SU-DHL-6 (cell line): Measurements from ENCODE around the gene OLIG1.

Experiments
- H2AFZ ChIP-seq: fragments of 200-600 bp; sonication (generic); 2 replicates; pipeline ENCODE4 v1.6.1; 2014; ENCODE audit warnings: low read depth, mild to moderate bottlenecking, moderate library complexity, mixed read lengths, antibody characterized with exemption, low read length; ENCODE audit not compliant: severe bottlenecking
- H3F3A ChIP-seq: fragments of 200-600 bp; shearing (Covaris generic); 2 replicates; pipeline ENCODE4 v1.6.0; 2016; ENCODE audit warnings: antibody characterized with exemption, mild to moderate bottlenecking; ENCODE audit not compliant: insufficient read depth
- H3K27ac ChIP-seq: fragments of 200-600 bp; sonication (generic); 2 replicates; pipeline ENCODE4 v1.5.1; 2016; ENCODE audit warnings: low read depth, mild to moderate bottlenecking, low read length, moderate library complexity, mixed read lengths
- H3K27me3 ChIP-seq: fragments of 200-600 bp; sonication (generic), shearing (Covaris generic); 2 replicates; pipeline ENCODE4 v1.6.0; 2014; ENCODE audit warnings: mild to moderate bottlenecking, low read length
- H3K36me3 ChIP-seq: fragments of 200-600 bp; sonication (generic); 2 replicates; pipeline ENCODE4 v1.6.1; 2014; ENCODE audit warnings: mild to moderate bottlenecking, low read length, mixed read lengths
- H3K4me2 ChIP-seq: fragments of 300-600, 200-600 bp; shearing (Covaris generic), sonication (generic); 2 replicates; pipeline ENCODE4 v1.6.0; 2014; ENCODE audit warnings: low read length, low read depth, mild to moderate bottlenecking; ENCODE audit not compliant: poor library complexity, severe bottlenecking
- H3K4me3 ChIP-seq: fragments of 200-600 bp; sonication (generic); 2 replicates; pipeline ENCODE4 v1.5.1; 2014; ENCODE audit warnings: antibody characterized with exemption, low read length, mild to moderate bottlenecking, mixed read lengths; ENCODE audit not compliant: insufficient read depth, poor library complexity, severe bottlenecking
- H3K79me2 ChIP-seq: fragments of 200-600 bp; sonication (generic); 2 replicates; pipeline ENCODE4 v1.6.1; 2014; ENCODE audit warnings: mild to moderate bottlenecking, low read length, moderate library complexity; ENCODE audit not compliant: insufficient read depth
- H3K9ac ChIP-seq: fragments of 200-600 bp; sonication (generic); 2 replicates; pipeline ENCODE4 v1.7.0; 2014; ENCODE audit warnings: mild to moderate bottlenecking, low read length
- H3K9me2 ChIP-seq: fragments of 200-600 bp; sonication (generic); replicated peaks from 2 replicates; pipeline ENCODE4 v1.6.1; 2014; ENCODE audit warnings: low read length; ENCODE audit not compliant: insufficient read depth
- H3K9me3 ChIP-seq: fragments of 200-600 bp; sonication (generic); 2 replicates; pipeline ENCODE4 v1.6.1; 2014; ENCODE audit warnings: low read length, mixed read lengths; ENCODE audit not compliant: insufficient read depth
- H4K20me1 ChIP-seq: fragments of 200-600 bp; sonication (generic); 2 replicates; pipeline ENCODE4 v1.6.1; 2014; ENCODE audit warnings: low read depth, mild to moderate bottlenecking, antibody characterized with exemption, low read length, moderate library complexity, mixed read lengths
- EZH2phosphoT487 ChIP-seq: fragments of 200-600 bp; sonication (generic), shearing (Covaris generic); conservative IDR thresholded peaks from 2 replicates; pipeline ENCODE4 v1.6.1; 2018; ENCODE audit warnings: mild to moderate bottlenecking, antibody characterized with exemption, low read length, moderate library complexity, mixed read lengths
- TF ChIP-seq, protein P1 (sequence below): fragments of 200-600 bp; sonication (generic); IDR thresholded peaks from one replicate; pipeline ENCODE4 v1.5.1; 2017; ENCODE audit warnings: antibody characterized with exemption, mild to moderate bottlenecking, low read length, moderate library complexity; ENCODE audit not compliant: insufficient read depth, poor library complexity, severe bottlenecking

The OLIG1 gene

DNA sequence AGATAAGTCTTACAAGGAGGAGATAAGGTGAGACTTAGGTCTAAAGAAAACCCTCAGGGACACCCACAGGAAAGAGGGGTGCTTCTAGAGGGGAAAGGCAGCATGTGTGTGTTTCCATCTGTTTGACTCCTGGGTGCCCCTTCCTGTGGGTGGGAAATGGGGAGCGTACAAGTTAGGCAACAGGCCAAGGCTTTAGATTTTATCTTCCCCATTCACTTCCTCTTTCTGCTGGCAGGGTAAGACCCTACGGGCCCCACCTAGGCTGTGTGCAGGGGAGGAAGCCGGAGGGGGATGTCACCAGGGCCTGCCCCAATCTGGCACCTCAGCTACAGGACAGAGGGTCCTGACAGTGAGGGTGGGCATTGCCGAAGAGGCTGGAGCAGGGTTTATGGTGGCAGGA lies 2.5 kb upstream of the OLIG1 start:
- Histone ChIP-seq H3K27ac (no peak overlapping the region), H3K9me3 (no peaks in the 10 kb centered on the region), H3K4me2 (no peak overlapping the region), H3F3A (no peaks in the 10 kb centered on the region), H3K9ac (no peak overlapping the region), H3K9me2 (no peaks in the 10 kb centered on the region), H4K20me1 (no peaks in the 10 kb centered on the region), H3K4me3 (no peak overlapping the region), H3K27me3 (no peaks in the 10 kb centered on the region), H3K36me3 (no peaks in the 10 kb centered on the region), H3K79me2 (no peaks in the 10 kb centered on the region), H2AFZ (no peak overlapping the region)
- TF ChIP-seq, protein P1, sequence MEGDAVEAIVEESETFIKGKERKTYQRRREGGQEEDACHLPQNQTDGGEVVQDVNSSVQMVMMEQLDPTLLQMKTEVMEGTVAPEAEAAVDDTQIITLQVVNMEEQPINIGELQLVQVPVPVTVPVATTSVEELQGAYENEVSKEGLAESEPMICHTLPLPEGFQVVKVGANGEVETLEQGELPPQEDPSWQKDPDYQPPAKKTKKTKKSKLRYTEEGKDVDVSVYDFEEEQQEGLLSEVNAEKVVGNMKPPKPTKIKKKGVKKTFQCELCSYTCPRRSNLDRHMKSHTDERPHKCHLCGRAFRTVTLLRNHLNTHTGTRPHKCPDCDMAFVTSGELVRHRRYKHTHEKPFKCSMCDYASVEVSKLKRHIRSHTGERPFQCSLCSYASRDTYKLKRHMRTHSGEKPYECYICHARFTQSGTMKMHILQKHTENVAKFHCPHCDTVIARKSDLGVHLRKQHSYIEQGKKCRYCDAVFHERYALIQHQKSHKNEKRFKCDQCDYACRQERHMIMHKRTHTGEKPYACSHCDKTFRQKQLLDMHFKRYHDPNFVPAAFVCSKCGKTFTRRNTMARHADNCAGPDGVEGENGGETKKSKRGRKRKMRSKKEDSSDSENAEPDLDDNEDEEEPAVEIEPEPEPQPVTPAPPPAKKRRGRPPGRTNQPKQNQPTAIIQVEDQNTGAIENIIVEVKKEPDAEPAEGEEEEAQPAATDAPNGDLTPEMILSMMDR, result no peak
- no peak for TF ChIP-seq EZH2phosphoT487

DNA sequence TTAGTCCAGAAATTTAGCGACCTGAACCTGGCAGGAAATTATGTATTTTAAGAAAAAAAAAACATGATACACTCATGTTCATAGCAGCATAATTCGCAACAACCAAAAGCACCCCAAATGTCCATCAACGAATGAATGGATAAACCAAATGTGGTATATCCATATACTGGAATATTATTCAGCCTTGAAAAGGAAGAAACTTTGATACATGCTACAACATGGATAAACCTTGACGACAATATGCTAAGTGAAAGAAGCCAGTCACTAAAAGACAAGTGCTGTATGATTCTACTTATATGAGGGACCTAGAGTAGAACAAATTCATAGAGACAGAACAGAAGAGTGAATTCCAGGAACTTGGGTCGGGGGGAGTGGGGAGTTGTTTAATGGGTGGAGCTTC lies 698 bp upstream of the OLIG1 start:
- H2AFZ ChIP-seq, result no peak overlapping the region
- H3K27me3 ChIP-seq, result no peaks in the 10 kb centered on the region
- H3K9me2 ChIP-seq, result no peaks in the 10 kb centered on the region

DNA sequence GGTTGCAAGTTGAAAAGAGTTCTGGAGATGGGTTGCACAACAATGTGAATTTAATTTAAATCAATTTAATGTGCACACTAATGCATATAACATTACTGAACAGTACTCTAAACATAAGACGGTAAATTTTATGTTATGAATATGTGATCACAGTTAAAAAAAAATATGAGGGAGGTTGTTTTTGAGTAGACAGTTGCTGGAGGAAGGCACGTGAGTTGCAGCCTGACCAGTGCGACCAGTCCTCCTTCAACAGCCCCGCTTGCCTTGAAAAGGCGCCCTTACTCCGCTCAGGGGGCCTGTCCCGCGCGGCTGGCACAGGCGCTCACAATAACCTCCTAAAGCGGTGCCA lies 322 bp upstream of the OLIG1 start:
- Histone ChIP-seq H3K9ac (no peak overlapping the region), H3K27ac (no peak overlapping the region), H2AFZ (no peak overlapping the region), H3K79me2 (no peaks in the 10 kb centered on the region), H4K20me1 (no peaks in the 10 kb centered on the region), H3K9me3 (no peaks in the 10 kb centered on the region), H3K36me3 (no peaks in the 10 kb centered on the region), H3K9me2 (no peaks in the 10 kb centered on the region), H3F3A (no peaks in the 10 kb centered on the region), H3K4me2 (no peak overlapping the region), H3K27me3 (no peaks in the 10 kb centered on the region), H3K4me3 (no peak overlapping the region)
- TF ChIP-seq, protein P1, result no peak
- TF ChIP-seq EZH2phosphoT487, result no peak

More for the DNA sequence above, 698 bp upstream of the OLIG1 start:
- Histone ChIP-seq H3K9ac (no peak overlapping the region), H3K36me3 (no peaks in the 10 kb centered on the region), H3K27ac (no peak overlapping the region), H3K9me3 (no peaks in the 10 kb centered on the region), H3F3A (no peaks in the 10 kb centered on the region), H3K4me2 (no peak overlapping the region), H3K4me3 (no peak overlapping the region), H4K20me1 (no peaks in the 10 kb centered on the region), H3K79me2 (no peaks in the 10 kb centered on the region)
- no peak for TF ChIP-seq EZH2phosphoT487
- TF ChIP-seq, protein P1, result no peak

DNA sequence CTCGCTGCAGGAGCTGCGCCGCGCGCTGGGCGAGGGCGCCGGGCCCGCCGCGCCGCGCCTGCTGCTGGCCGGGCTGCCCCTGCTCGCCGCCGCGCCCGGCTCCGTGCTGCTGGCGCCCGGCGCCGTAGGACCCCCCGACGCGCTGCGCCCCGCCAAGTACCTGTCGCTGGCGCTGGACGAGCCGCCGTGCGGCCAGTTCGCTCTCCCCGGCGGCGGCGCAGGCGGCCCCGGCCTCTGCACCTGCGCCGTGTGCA lies 730 bp downstream of the OLIG1 start:
- Histone ChIP-seq H2AFZ (no peak overlapping the region), H3K79me2 (no peaks in the 10 kb centered on the region), H3K27ac (no peak overlapping the region), H3F3A (no peaks in the 10 kb centered on the region), H3K9me2 (no peaks in the 10 kb centered on the region), H3K9ac (no peak overlapping the region), H3K9me3 (no peaks in the 10 kb centered on the region), H3K4me2 (no peak overlapping the region), H3K27me3 (no peaks in the 10 kb centered on the region), H3K4me3 (no peak overlapping the region), H3K36me3 (no peaks in the 10 kb centered on the region), H4K20me1 (no peaks in the 10 kb centered on the region)
- TF ChIP-seq, protein P1, result no peak
- TF ChIP-seq EZH2phosphoT487, result no peak
